ENCODE measurements around the gene SCFD2. TPM values are rescaled to one million over a fixed set of nuclear protein-coding genes. Genes with fewer than 3 reads are reported as not detected.

SCFD2 gene
- total and polyA plus RNA-seq, 10 of the 15 experiments (the other 5 are each of a cell fraction or from before 2014, with no cell fraction given), result 4.8 to 37.6 (median 24.9) TPM

GRCh38 chr4:53005149-53005546 is 360.7 kb downstream of the SCFD2 start:
- H4K20me1 ChIP-seq (ENCODE audit: control insufficient read depth, insufficient read depth), result no peaks in the 10 kb centered on the region
- H3K9ac ChIP-seq (ENCODE audit: control insufficient read depth, insufficient read depth, low read length), result no peak overlapping the region
- ATAC-seq (peak; percentile 60), DNase-seq (ENCODE audit: low read depth, low spot score) (no peak), FAIRE-seq (no peak)
- H3K4me1 ChIP-seq (ENCODE audit: control insufficient read depth, insufficient read depth, low read length), result peaks cover 27% of the 10 kb centered on the region
- no peaks in the 10 kb centered on the region; the same call in 1 of the 3 replicates for H3K9me3 ChIP-seq (replicated peaks; ENCODE audit: control insufficient read depth, insufficient read depth, low read length)
- SMC1A ChIA-PET (ENCODE audit: uncharacterized antibody, unreplicated experiment), result interaction anchor here (1.3 to 1.6 kb wide), 2 partner anchors 10 to 23 kb away, joined by 3 to 6 read pairs; no protein-coding TSS in a partner anchor
- no peak overlapping the region for H2AFZ ChIP-seq (ENCODE audit: control insufficient read depth, low read depth, low read length)
- RAD21 ChIA-PET (ENCODE audit: unreplicated experiment), result no interaction called here
- peak; percentile 69 for TF ChIP-seq SPI1 (IDR thresholded peaks at IDR 0.05; ENCODE audit: borderline replicate concordance, insufficient read depth, low read depth, low read length)
- TF ChIP-seq NRF1 (conservative IDR thresholded peaks at IDR 0.05; ENCODE audit: low read depth, low read length), result no peak
- TF ChIP-seq MYC (IDR thresholded peaks at IDR 0.05; ENCODE audit: insufficient read depth, insufficient read length, insufficient replicate concordance, low read length, severe bottlenecking), result no peak
- no peak for TF ChIP-seq HDGF (IDR thresholded peaks at IDR 0.05)
- TF ChIP-seq NR2F1 (conservative IDR thresholded peaks at IDR 0.05), result peak; percentile 71
- CTCF ChIA-PET, result interaction anchor here (2.8 kb wide), 1 partner anchor 11 kb away, joined by 11 read pairs; no protein-coding TSS in a partner anchor
- intact Hi-C loops (cut with micrococcal nuclease; ENCODE audit: unreplicated experiment) (no loop called here), in situ Hi-C loops (cut with MboI) (no loop called here)
- WGBS (ENCODE audit: insufficient coverage, insufficient replicate concordance, low lambda C conversion rate, missing lambda C conversion rate), result 64% methylated on average over 2 of the region's 2 CpGs
- H3K27ac ChIP-seq (ENCODE audit: control insufficient read depth, insufficient read depth), result peak overlapping the region; percentile 46
- no peaks in the 10 kb centered on the region for H3K36me3 ChIP-seq (ENCODE audit: control insufficient read depth in 2 of 2, insufficient read depth in 2 of 2, low read length in 1 of 2)
- H3K4me2 ChIP-seq (ENCODE audit: control insufficient read depth, insufficient read depth), result peak overlapping the region; percentile 54; the same call in 1 of the 2 replicates
- H3K79me2 ChIP-seq (ENCODE audit: control insufficient read depth, insufficient read depth, low read length), result no peaks in the 10 kb centered on the region
- POLR2A ChIA-PET, result no interaction called here
- BruUV-seq (replicated peaks), result no TSS peak
- no peak overlapping the region for H3K4me3 ChIP-seq
- no peaks in the 10 kb centered on the region for H3K27me3 ChIP-seq (replicated peaks in 1 of 2; ENCODE audit: control insufficient read depth in 2 of 2, insufficient read depth in 2 of 2, low read length in 1 of 2)

DNA sequence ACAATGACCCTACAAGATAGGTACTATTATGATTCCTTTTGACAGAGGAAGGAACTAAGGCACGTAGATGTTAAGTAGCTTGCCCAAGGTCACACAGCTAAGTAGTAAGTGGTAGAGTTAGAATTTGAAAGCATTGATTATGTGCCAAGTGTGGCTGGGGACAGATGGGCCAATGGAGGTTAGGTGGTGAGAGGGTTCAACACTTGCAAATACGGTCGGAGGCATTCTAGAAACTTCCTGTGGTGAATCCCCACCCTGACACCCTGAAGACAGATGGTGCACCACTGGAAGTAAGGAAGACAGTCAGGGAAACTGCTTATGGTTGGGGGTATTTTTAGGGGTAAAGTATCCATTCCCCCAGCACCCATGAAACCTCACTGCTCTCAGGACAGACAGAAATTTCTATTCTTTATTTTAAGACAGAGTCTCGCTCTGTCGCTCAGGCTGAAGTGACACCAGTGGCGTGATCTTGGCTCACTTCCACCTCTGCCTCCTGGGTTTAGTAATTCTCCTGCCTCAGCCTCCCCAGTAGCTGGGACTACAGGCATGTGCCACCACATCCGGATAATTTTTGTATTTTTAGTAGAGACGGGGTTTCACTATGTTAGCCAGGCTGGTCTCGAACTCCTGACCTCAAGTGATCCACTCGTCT is 361.2 kb downstream of the SCFD2 start:
- H3K4me1 ChIP-seq (ENCODE audit: control insufficient read depth, insufficient read depth, low read length), result peaks cover 22% of the 10 kb centered on the region
- no peak overlapping the region for H2AFZ ChIP-seq (ENCODE audit: control insufficient read depth, low read depth, low read length)
- ATAC-seq (peak; percentile 67), DNase-seq (ENCODE audit: low read depth, low spot score) (peak; percentile 57), FAIRE-seq (no peak)
- no peaks in the 10 kb centered on the region; the same call in 1 of the 3 replicates for H3K9me3 ChIP-seq (replicated peaks; ENCODE audit: control insufficient read depth, insufficient read depth, low read length)
- SMC1A ChIA-PET (ENCODE audit: uncharacterized antibody, unreplicated experiment), result interaction anchor here (1.6 to 2.1 kb wide), 2 partner anchors 8 to 10 kb away, joined by 6 to 7 read pairs; no protein-coding TSS in a partner anchor
- no peak overlapping the region for H3K9ac ChIP-seq (ENCODE audit: control insufficient read depth, insufficient read depth, low read length)
- 38% methylated on average over 10 of the region's 10 CpGs for WGBS (ENCODE audit: insufficient coverage, insufficient replicate concordance, low lambda C conversion rate, missing lambda C conversion rate)
- H3K79me2 ChIP-seq (ENCODE audit: control insufficient read depth, insufficient read depth, low read length), result no peaks in the 10 kb centered on the region
- in situ Hi-C loops (cut with MboI) (no loop called here), intact Hi-C loops (cut with micrococcal nuclease; ENCODE audit: unreplicated experiment) (no loop called here)
- RAD21 ChIA-PET (ENCODE audit: unreplicated experiment), result interaction anchor here (0.9 kb wide), 1 partner anchor 11 kb away, joined by 3 read pairs; no protein-coding TSS in a partner anchor
- H3K4me2 ChIP-seq (ENCODE audit: control insufficient read depth, insufficient read depth), result peak overlapping the region; percentile 54; the same call in 1 of the 2 replicates
- BruUV-seq (replicated peaks), result no TSS peak
- H3K27me3 ChIP-seq (replicated peaks in 1 of 2; ENCODE audit: control insufficient read depth in 2 of 2, insufficient read depth in 2 of 2, low read length in 1 of 2), result no peaks in the 10 kb centered on the region
- no peaks in the 10 kb centered on the region for H3K36me3 ChIP-seq (ENCODE audit: control insufficient read depth in 2 of 2, insufficient read depth in 2 of 2, low read length in 1 of 2)
- CTCF ChIA-PET, result interaction anchor here (1.8 to 2.8 kb wide), 2 partner anchors 10 to 12 kb away, joined by 6 to 11 read pairs; no protein-coding TSS in a partner anchor
- H3K27ac ChIP-seq (ENCODE audit: control insufficient read depth, insufficient read depth), result peak overlapping the region; percentile 46
- H3K4me3 ChIP-seq, result no peak overlapping the region
- POLR2A ChIA-PET, result no interaction called here
- H4K20me1 ChIP-seq (ENCODE audit: control insufficient read depth, insufficient read depth), result no peaks in the 10 kb centered on the region
- TF ChIP-seq SP1 (IDR thresholded peaks at IDR 0.05; ENCODE audit: low read depth, low read length) (no peak), ZSCAN29 (IDR thresholded peaks at IDR 0.05) (0 out of 2 replicates have a peak, but pooled peaks have one; percentile 20), BHLHE40 (IDR thresholded peaks at IDR 0.05; ENCODE audit: borderline replicate concordance in 1 of 2, low read depth in 2 of 2, low read length in 1 of 2) (peak; percentile 12 to 26; a peak in 2 of 4 replicates), BCL11A (IDR thresholded peaks at IDR 0.05; ENCODE audit: low read depth, low read length) (no peak), MEF2A (IDR thresholded peaks at IDR 0.05; ENCODE audit: insufficient read depth, low read depth, low read length) (no peak), STAT3 (IDR thresholded peaks at IDR 0.05; ENCODE audit: low read depth, low read length) (no peak), FOXK2 (IDR thresholded peaks at IDR 0.05) (no peak)
- TF ChIP-seq, protein P1, sequence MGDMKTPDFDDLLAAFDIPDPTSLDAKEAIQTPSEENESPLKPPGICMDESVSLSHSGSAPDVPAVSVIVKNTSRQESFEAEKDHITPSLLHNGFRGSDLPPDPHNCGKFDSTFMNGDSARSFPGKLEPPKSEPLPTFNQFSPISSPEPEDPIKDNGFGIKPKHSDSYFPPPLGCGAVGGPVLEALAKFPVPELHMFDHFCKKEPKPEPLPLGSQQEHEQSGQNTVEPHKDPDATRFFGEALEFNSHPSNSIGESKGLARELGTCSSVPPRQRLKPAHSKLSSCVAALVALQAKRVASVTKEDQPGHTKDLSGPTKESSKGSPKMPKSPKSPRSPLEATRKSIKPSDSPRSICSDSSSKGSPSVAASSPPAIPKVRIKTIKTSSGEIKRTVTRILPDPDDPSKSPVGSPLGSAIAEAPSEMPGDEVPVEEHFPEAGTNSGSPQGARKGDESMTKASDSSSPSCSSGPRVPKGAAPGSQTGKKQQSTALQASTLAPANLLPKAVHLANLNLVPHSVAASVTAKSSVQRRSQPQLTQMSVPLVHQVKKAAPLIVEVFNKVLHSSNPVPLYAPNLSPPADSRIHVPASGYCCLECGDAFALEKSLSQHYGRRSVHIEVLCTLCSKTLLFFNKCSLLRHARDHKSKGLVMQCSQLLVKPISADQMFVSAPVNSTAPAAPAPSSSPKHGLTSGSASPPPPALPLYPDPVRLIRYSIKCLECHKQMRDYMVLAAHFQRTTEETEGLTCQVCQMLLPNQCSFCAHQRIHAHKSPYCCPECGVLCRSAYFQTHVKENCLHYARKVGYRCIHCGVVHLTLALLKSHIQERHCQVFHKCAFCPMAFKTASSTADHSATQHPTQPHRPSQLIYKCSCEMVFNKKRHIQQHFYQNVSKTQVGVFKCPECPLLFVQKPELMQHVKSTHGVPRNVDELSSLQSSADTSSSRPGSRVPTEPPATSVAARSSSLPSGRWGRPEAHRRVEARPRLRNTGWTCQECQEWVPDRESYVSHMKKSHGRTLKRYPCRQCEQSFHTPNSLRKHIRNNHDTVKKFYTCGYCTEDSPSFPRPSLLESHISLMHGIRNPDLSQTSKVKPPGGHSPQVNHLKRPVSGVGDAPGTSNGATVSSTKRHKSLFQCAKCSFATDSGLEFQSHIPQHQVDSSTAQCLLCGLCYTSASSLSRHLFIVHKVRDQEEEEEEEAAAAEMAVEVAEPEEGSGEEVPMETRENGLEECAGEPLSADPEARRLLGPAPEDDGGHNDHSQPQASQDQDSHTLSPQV (IDR thresholded peaks at IDR 0.05), result no peak
